Myometrial cell (primary cell): ENCODE data around the gene METTL4. TPM values are rescaled to one million over a fixed set of nuclear protein-coding genes. Genes with fewer than 3 reads are reported as not detected.

Experiments used
- total RNA-seq: library from RNA; depleted of rRNA; stranded (reverse); fragments of >200 nt; gene quantifications from 2 replicates; pipeline ENCODE4 v1.2.3, GENCODE V29; 2015

Gene METTL4
- 6.3 and 11.5 TPM in 2 replicates for total RNA-seq

GRCh38 chr18:2571200-2572170, at the start of gene METTL4, which contains the start of gene NDC80:
TSS of gene METTL4 (minus strand) at chr18:2571505. CDS start at chr18:2567216, 4,289 bp downstream.
TSS of gene NDC80 (plus strand) at chr18:2571557. CDS start at chr18:2572986, 1,429 bp downstream.

Other genes starting within 250 kb of the METTL4 start
- 16.4 and 21.1 TPM in 2 replicates for gene NDC80, start 52 bp upstream of the METTL4 start, total RNA-seq
- gene SMCHD1, start 84.2 kb upstream of the METTL4 start, total RNA-seq: 26.2 and 32.3 TPM in 2 replicates